Measurements from ENCODE around the gene PGAM5. TPM values are rescaled to one million over a fixed set of nuclear protein-coding genes. Genes with fewer than 3 reads are reported as not detected.
A peak's percentile ranks its signal among the peaks of the same experiment; 100 is the strongest.

Gene PGAM5
- total and polyA plus RNA-seq, 2 of the 13 experiments (the other 11 are each of a cell fraction or from before 2014, with no cell fraction given) = 18.0 to 77.9 TPM

DNA sequence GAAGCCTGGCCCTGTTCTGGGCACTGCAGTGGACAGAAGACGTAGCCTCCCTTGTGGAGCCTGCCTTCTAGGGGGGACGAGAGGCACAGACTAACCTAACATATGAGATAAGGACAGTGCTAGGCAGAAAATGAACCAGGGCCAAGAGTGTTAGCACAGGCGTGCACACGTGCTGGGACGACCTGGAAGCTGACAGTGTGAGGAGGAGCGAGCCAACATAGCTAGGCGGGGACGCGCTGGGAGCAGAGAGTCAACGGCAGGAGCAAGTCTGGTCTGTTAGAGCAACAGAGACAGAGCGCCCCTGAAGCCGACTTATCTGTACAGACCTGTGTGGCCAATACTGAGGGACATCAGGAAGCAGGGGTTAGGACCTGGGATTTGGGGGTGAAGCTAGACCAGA is 15.2 kb upstream of the PGAM5 start:
- peaks cover 7 to 20% of the 10 kb centered on the region in 2 experiments; a peak in 4 of 5 replicates for H3K36me3 ChIP-seq (replicated peaks in 1 of 2; ENCODE audit: control insufficient read depth in 1 of 2, insufficient read depth in 2 of 2, low read length in 2 of 2)
- H3K79me2 ChIP-seq (ENCODE audit: insufficient read depth, low read length) = no peaks in the 10 kb centered on the region
- TF ChIP-seq HNRNPH1 (optimal IDR thresholded peaks at IDR 0.05; ENCODE audit: low read depth, low read length) (no peak), TEAD3 (CRISPR knock-in tag; optimal IDR thresholded peaks at IDR 0.05; ENCODE audit: borderline replicate concordance) (no peak), ZNF562 (CRISPR knock-in tag; IDR thresholded peaks at IDR 0.05; ENCODE audit: borderline replicate concordance) (no peak), CENPT (CRISPR knock-in tag; IDR thresholded peaks at IDR 0.05; ENCODE audit: low read depth) (no peak), ZNF577 (CRISPR knock-in tag; IDR thresholded peaks at IDR 0.05; ENCODE audit: borderline replicate concordance, low read depth) (no peak), SYNCRIP (IDR thresholded peaks at IDR 0.05; ENCODE audit: insufficient read depth, low read depth, low read length) (no peak), KDM5A (IDR thresholded peaks at IDR 0.05; ENCODE audit: borderline replicate concordance, low read length) (no peak)
- H3K9me3 ChIP-seq (ENCODE audit: low read length) = no peaks in the 10 kb centered on the region
- no peak overlapping the region for H3K9ac ChIP-seq (ENCODE audit: insufficient read depth, low read depth, low read length)
- in situ Hi-C loops (cut with HindIII; ENCODE audit: extremely low pct_ligation_motif_present, low pct_unique_long_range_greater_than_20kb) = no loop called here
- POLR2A ChIA-PET = interaction anchor here (1.2 kb wide), 1 partner anchor 15 kb away, joined by 4 read pairs; the partner anchor contains the start of gene PGAM5
- H3K27ac ChIP-seq (ENCODE audit: extremely low read length, insufficient read depth, low read length) = no peak overlapping the region
- H3K4me3 ChIP-seq (replicated peaks in 1 of 3; ENCODE audit: insufficient read depth in 1 of 3, low read depth in 2 of 3, low read length in 3 of 3) = no peak overlapping the region
- intact Hi-C loops (cut with micrococcal nuclease; ENCODE audit: unreplicated experiment) = no loop called here
- H3K4me1 ChIP-seq (ENCODE audit: insufficient read depth, low read length) = peaks cover 7% of the 10 kb centered on the region; the same call in 1 of the 2 replicates
- CTCF ChIA-PET (ENCODE audit: low intra/inter-chr PET ratio, low total read pairs) = no interaction called here
- 99% methylated on average over 12 of the region's 12 CpGs for WGBS (ENCODE audit: low lambda C conversion rate)
- no peaks in the 10 kb centered on the region for H3K27me3 ChIP-seq (ENCODE audit: control insufficient read depth in 1 of 2, insufficient read depth in 2 of 2, low read length in 2 of 2)
- BruUV-seq (replicated peaks) = no TSS peak
- ATAC-seq (no peak), DNase-seq (ENCODE audit: low spot score) (no peak), FAIRE-seq (no peak)
- H4K20me1 ChIP-seq (ENCODE audit: insufficient read depth, low read length) = no peaks in the 10 kb centered on the region
- no peak overlapping the region for H3K4me2 ChIP-seq (ENCODE audit: low read depth, low read length)
- H2AFZ ChIP-seq (ENCODE audit: low read length) = no peak overlapping the region

DNA sequence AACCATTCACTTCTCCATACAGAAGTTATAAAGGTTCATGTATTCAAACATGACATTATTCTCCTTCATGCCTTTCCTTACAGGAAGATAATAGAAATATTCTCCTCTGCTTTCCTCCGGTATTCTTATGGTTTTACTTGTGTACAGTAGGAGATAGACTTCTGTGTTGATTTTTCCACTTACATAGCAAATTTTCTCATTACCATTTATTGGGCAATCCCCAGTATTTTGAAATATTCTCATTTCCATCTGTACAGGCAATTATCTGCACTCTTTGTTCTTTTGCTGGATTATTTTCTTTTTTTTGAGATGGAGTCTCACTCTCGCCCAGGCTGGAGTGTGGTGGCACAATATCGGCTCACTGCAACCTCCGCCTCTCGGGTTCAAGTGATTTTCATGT is 12.3 kb upstream of the PGAM5 start:
- no peaks in the 10 kb centered on the region for H3K9me3 ChIP-seq (ENCODE audit: low read length)
- H3K4me3 ChIP-seq (replicated peaks in 1 of 3; ENCODE audit: insufficient read depth in 1 of 3, low read depth in 2 of 3, low read length in 3 of 3) = no peak overlapping the region
- TF ChIP-seq TBL1XR1 (IDR thresholded peaks at IDR 0.05; ENCODE audit: borderline replicate concordance, low read length, partially characterized antibody) (no peak), ZNF138 (CRISPR knock-in tag; IDR thresholded peaks at IDR 0.05; ENCODE audit: low read depth) (no peak), MIXL1 (CRISPR knock-in tag; IDR thresholded peaks at IDR 0.05) (no peak), CEBPB (IDR thresholded peaks at IDR 0.05; ENCODE audit: borderline replicate concordance, low read depth, low read length) (0 out of 2 replicates have a peak, but pooled peaks have one; percentile 10), ZNF816 (CRISPR knock-in tag; IDR thresholded peaks at IDR 0.05; ENCODE audit: borderline replicate concordance) (no peak)
- H2AFZ ChIP-seq (ENCODE audit: low read length) = no peak overlapping the region
- ChIA-PET CTCF (ENCODE audit: low intra/inter-chr PET ratio, low total read pairs) (no interaction called here), POLR2A (no interaction called here)
- in situ Hi-C loops (cut with HindIII; ENCODE audit: extremely low pct_ligation_motif_present, low pct_unique_long_range_greater_than_20kb) = no loop called here
- H3K4me1 ChIP-seq (ENCODE audit: insufficient read depth, low read length) = peaks cover 12% of the 10 kb centered on the region; the same call in 1 of the 2 replicates
- WGBS (ENCODE audit: low lambda C conversion rate) = 98% methylated on average over 5 of the region's 5 CpGs
- H3K27ac ChIP-seq (ENCODE audit: extremely low read length, insufficient read depth, low read length) = no peak overlapping the region
- H3K36me3 ChIP-seq (replicated peaks in 1 of 2; ENCODE audit: control insufficient read depth in 1 of 2, insufficient read depth in 2 of 2, low read length in 2 of 2) = peaks cover 14 to 32% of the 10 kb centered on the region in 2 experiments; a peak in 4 of 5 replicates
- no peak overlapping the region for H3K4me2 ChIP-seq (ENCODE audit: low read depth, low read length)
- no peaks in the 10 kb centered on the region for H4K20me1 ChIP-seq (ENCODE audit: insufficient read depth, low read length)
- no peaks in the 10 kb centered on the region for H3K79me2 ChIP-seq (ENCODE audit: insufficient read depth, low read length)
- H3K27me3 ChIP-seq (ENCODE audit: control insufficient read depth in 1 of 2, insufficient read depth in 2 of 2, low read length in 2 of 2) = no peaks in the 10 kb centered on the region
- FAIRE-seq (no peak), DNase-seq (ENCODE audit: low spot score) (no peak), ATAC-seq (no peak)
- no peak overlapping the region for H3K9ac ChIP-seq (ENCODE audit: insufficient read depth, low read depth, low read length)
- no TSS peak for BruUV-seq (replicated peaks)
- intact Hi-C loops (cut with micrococcal nuclease; ENCODE audit: unreplicated experiment) = no loop called here
